SK-N-MC (cell line): ENCODE measurements around the gene CDK6.

ENCODE experiments used
- EZH2 ChIP-seq: fragments of 200-600 bp; sonication (generic); IDR thresholded peaks from one replicate; pipeline ENCODE4 v1.6.1; 2017; ENCODE audit warnings: antibody characterized with exemption
- POLR2AphosphoS5 ChIP-seq: IDR thresholded peaks from 2 replicates; pipeline ENCODE4 v1.6.1; 2012; ENCODE audit warnings: mild to moderate bottlenecking, low read depth, low read length, borderline replicate concordance

- TF ChIP-seq POLR2AphosphoS5 (no peak), EZH2 (no peak)
These were observed 115.6 kb downstream of the CDK6 start for GRCh38 chr7:92720604-92721350.
